GM12891 (cell line): ENCODE data around the gene TEK.

ENCODE experiments used
- POLR2A ChIP-seq: IDR thresholded peaks from 2 replicates; pipeline ENCODE4 v1.6.1; 2011; ENCODE audit warnings: low read depth, low read length, control low read depth
- POLR2AphosphoS5 ChIP-seq: IDR thresholded peaks from 2 replicates; pipeline ENCODE4 v1.6.1; 2011; ENCODE audit warnings: low read depth, low read length, control low read depth

DNA sequence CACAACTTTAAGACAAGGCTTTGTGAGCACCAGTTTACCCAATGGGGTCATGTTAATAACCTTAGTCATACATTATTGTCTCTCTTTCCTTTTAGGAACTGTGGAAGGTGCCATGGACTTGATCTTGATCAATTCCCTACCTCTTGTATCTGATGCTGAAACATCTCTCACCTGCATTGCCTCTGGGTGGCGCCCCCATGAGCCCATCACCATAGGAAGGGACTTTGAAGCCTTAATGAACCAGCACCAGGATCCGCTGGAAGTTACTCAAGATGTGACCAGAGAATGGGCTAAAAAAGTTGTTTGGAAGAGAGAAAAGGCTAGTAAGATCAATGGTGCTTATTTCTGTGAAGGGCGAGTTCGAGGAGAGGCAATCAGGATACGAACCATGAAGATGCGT lies 48.7 kb downstream of the TEK start:
- no peak for TF ChIP-seq POLR2A
- no peak for TF ChIP-seq POLR2AphosphoS5
